GM10248 (cell line): Measurements from ENCODE around the gene IKBIP.
A peak's percentile ranks its signal among the peaks of the same experiment; 100 is the strongest.

Source experiments
- CTCF ChIA-PET: fragments of 300-600 bp; sonication (Branson Sonifier 250); formaldehyde crosslinking; extraction: SDS; loops from one replicate; lab custom pipeline; 2021; ENCODE audit warnings: antibody characterized with exemption; lab: Yijun Ruan, JAX
- POLR2A ChIA-PET: fragments of 350-650 bp; sonication (Branson Sonifier 250); formaldehyde crosslinking; extraction: SDS; loops from one replicate; lab custom pipeline; 2020; ENCODE audit warnings: antibody characterized with exemption; lab: Yijun Ruan, JAX
- DNase-seq: peaks from one replicate; pipeline ENCODE4 v3.0.0; 2012; ENCODE audit errors: extremely low spot score
- CTCF ChIP-seq: IDR thresholded peaks from 2 replicates; pipeline ENCODE4 v1.5.1; 2012; ENCODE audit warnings: mild to moderate bottlenecking, low read depth; ENCODE audit errors: extremely low read depth, missing control alignments, control extremely low read depth

The IKBIP gene

GRCh38 chr12:98593351-98594049 lies 51.1 kb downstream of the IKBIP start, which contains the start of gene SLC25A3:
Gene SLC25A3, plus strand, starts transcription at chr12:98593686. Its CDS starts 293 bp downstream, at chr12:98593979.
- CTCF ChIA-PET, result interaction anchor here (0.9 to 2.5 kb wide), 6 partner anchors 9 to 70 kb away, joined by 3 to 13 read pairs (median 4); no protein-coding TSS in a partner anchor
- DNase-seq, result peak; percentile 98
- no peak for TF ChIP-seq CTCF
- POLR2A ChIA-PET, result interaction anchor here (0.6 to 2.6 kb wide), 20 partner anchors 9 to 1873 kb away, joined by 3 to 27 read pairs (median 5); no protein-coding TSS in a partner anchor

GRCh38 chr12:98592825-98593322 lies 51.7 kb downstream of the IKBIP start:
- no peak for DNase-seq
- ChIA-PET CTCF (interaction anchor here (1.2 to 2.5 kb wide), 4 partner anchors 9 to 30 kb away, joined by 3 to 13 read pairs (median 6); no protein-coding TSS in a partner anchor), POLR2A (interaction anchor here (0.6 to 2.6 kb wide), 18 partner anchors 10 to 1873 kb away, joined by 3 to 27 read pairs (median 5); no protein-coding TSS in a partner anchor)
- no peak for TF ChIP-seq CTCF

GRCh38 chr12:98591209-98591608 lies 53.4 kb downstream of the IKBIP start:
- no peak for TF ChIP-seq CTCF
- CTCF ChIA-PET, result interaction anchor here (1.0 to 1.7 kb wide), 3 partner anchors 24 to 100 kb away, joined by 3 to 7 read pairs (median 3); no protein-coding TSS in a partner anchor
- POLR2A ChIA-PET, result no interaction called here
- no peak for DNase-seq

- no peak for DNase-seq
- ChIA-PET CTCF (interaction anchor here (0.9 to 5.6 kb wide), 2 partner anchors 20 to 67 kb away, joined by 3 to 31 read pairs; no protein-coding TSS in a partner anchor), POLR2A (interaction anchor here (0.7 to 1.1 kb wide), 2 partner anchors 10 to 241 kb away, joined by 3 to 7 read pairs; no protein-coding TSS in a partner anchor)
- TF ChIP-seq CTCF, result no peak
Observed at GRCh38 chr12:98587084-98587483, 57.5 kb downstream of the IKBIP start.

- DNase-seq, result no peak
- ChIA-PET CTCF (interaction anchor here (5.6 kb wide), 1 partner anchor 15 kb away, joined by 31 read pairs; no protein-coding TSS in a partner anchor), POLR2A (no interaction called here)
- no peak for TF ChIP-seq CTCF
Observed at GRCh38 chr12:98582093-98582492, 62.5 kb downstream of the IKBIP start.

- DNase-seq, result no peak
- POLR2A ChIA-PET, result no interaction called here
- CTCF ChIA-PET, result interaction anchor here (1.8 to 7.4 kb wide), 2 partner anchors 10 to 15 kb away, joined by 4 to 42 read pairs; no protein-coding TSS in a partner anchor
- no peak for TF ChIP-seq CTCF
Observed at GRCh38 chr12:98581101-98581500, 63.5 kb downstream of the IKBIP start.
